GM12865 (cell line): ENCODE measurements around the gene LAYN.

Experiments
- DNase-seq: peaks from one replicate; pipeline ENCODE4 v3.0.0; 2010; ENCODE audit warnings: low read depth
- H3K4me3 ChIP-seq: 2 replicates; pipeline ENCODE4 v1.5.1; 2011; ENCODE audit warnings: mild to moderate bottlenecking, low read depth, low read length, control low read depth
- CTCF ChIP-seq: IDR thresholded peaks from 2 replicates; pipeline ENCODE4 v1.5.1; 2011; ENCODE audit warnings: low read length, control low read depth, low read depth, inconsistent platforms; ENCODE audit not compliant: insufficient read depth; ENCODE audit errors: missing control alignments

The LAYN gene

DNA sequence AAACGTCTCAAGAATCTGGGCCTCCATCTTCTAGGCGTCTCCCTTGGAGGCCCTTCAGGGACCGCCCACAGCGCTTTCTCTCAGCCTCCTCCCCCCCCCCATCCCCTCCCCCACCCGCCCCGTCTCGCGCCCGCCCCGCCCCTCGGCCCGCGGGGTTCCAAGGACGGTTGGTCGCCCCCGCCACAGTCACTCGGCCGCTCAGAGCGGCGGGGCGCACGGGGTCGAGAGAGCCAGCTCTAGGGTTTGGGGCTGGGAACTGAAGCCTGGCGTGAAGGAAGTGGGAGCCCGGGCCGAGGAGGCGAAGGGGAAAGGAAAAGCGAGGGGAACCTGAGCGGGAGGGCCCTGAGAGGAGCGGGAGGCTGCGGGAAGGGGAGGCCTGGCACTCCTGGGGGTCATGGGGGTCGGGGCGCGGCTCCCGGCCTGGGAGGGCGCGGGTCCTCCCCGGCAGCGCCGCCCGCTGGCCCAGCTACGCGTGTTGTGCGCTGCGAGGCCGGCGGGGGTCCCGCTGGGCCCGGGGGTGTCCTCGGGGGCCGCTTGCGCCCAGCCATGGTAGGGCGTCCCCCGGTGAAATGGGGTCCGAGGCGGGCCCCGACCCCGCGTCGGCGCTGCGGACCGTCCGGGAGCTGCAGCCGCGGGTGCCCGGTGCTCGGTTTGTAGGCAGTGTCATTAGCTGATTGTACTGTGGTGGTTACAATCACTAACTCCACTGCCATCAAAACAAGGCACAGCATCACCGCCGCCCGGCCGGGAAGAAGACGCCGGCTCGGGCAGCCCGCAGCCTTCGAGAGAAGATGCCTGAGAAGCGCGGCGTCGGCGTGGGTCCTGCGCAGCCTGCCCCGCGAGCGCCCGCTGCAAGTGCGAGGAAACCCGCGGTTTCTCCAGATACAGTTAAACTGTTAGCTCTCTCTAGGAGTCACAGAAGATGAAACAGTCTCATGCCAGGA is 28.0 kb upstream of the LAYN start, which contains the start of gene BTG4:
BTG4 (minus strand) TSS at position 91 of the 944 bp plus-strand sequence. CDS start 13,610 bp downstream, outside the sequence.
- DNase-seq, result no peak
- no peak for TF ChIP-seq CTCF
- peak within 1 kb of the TSS; percentile 15; the same call in 1 of the 2 replicates for H3K4me3 ChIP-seq

DNA sequence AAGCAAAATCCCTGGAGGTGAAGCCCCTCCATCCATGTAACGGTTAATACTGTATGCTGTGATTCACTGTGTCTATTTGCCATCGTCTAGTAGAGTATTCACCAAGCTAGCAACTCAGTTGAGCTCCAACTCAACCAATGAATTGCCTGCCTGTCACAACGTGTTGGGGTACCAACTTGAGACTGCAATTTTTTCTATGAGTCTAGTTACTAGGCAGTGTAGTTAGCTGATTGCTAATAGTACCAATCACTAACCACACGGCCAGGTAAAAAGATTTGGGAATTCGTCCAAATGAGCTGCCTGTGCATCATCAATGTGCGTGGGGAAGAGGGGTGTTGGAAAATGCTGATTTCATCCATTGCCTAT is 27.3 kb upstream of the LAYN start:
- H3K4me3 ChIP-seq, result no peak overlapping the region
- DNase-seq, result no peak
- TF ChIP-seq CTCF, result no peak

DNA sequence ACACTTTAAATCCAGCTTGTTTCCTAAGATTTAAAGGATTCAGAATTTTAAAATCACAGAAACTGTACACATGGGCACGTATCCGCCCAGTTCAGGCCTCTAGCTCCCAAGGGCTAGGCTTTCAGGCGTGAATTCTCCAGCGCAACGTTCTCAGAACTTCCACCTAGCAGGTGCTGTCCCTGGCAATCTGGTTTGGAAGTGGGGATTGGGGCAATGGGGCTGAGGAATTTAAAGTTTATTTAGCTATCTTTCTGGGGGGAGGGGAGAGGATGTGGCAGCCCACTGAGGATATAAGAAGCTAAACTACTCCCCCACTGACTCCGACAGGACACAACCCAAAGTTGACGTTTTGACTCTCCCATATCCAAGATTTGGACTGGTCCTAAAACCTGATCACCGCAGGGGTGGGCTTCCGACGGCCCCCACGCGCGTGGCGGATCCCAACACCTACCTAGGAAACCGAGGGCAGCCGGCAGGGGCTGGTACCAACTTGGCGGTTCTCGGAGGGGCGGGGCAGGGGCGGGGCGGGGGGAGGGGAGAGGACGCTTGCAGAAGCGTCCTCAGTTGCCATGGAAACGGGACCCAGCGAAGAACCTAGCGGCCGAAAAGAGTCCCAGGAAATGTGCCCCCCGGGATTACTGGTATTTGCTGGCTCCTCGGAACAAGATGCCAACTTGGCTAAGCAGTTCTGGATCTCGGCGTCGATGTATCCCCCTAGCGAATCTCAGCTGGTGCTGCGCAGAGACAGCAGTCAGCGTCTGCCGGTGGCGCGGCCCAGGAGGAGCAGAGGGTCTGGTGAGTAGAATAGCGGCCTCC is 26.1 kb upstream of the LAYN start, which contains the start of gene HOATZ:
HOATZ (plus strand) TSS at position 563 of the 816 bp plus-strand sequence; CDS start at position 570, 7 bp downstream.
- no peak within 1 kb of the TSS; the same call in 1 of the 2 replicates for H3K4me3 ChIP-seq
- DNase-seq, result peak; percentile 40
- TF ChIP-seq CTCF, result no peak

GRCh38 chr11:111515591-111515990 is 24.9 kb upstream of the LAYN start:
- DNase-seq, result no peak
- no peak overlapping the region for H3K4me3 ChIP-seq
- no peak for TF ChIP-seq CTCF

GRCh38 chr11:111518668-111519067 is 21.9 kb upstream of the LAYN start:
- no peak for TF ChIP-seq CTCF
- DNase-seq, result no peak

GRCh38 chr11:111520560-111520959 is 20.0 kb upstream of the LAYN start:
- H3K4me3 ChIP-seq, result no peak overlapping the region
- TF ChIP-seq CTCF, result no peak
- DNase-seq, result no peak

More at GRCh38 chr11:111518668-111519067, 21.9 kb upstream of the LAYN start:
- no peak overlapping the region for H3K4me3 ChIP-seq
